ENCODE measurements around the gene PTGER2. TPM values are rescaled to one million over a fixed set of nuclear protein-coding genes. Genes with fewer than 3 reads are reported as not detected.

Gene PTGER2
- total and polyA plus RNA-seq, 10 of the 15 experiments (the other 5 are each of a cell fraction or from before 2014, with no cell fraction given) = 0.03 to 1.6 (median 0.33) TPM

- TF ChIP-seq NRF1 (conservative IDR thresholded peaks at IDR 0.05; ENCODE audit: low read depth, low read length) = no peak
- no peak for TF ChIP-seq TAF1 (IDR thresholded peaks at IDR 0.05; ENCODE audit: borderline replicate concordance, low read depth, low read length)
These were observed 1.2 kb downstream of the PTGER2 start (continued) for GRCh38 chr14:52315355-52315718.

GRCh38 chr14:52318062-52318461 is 4.0 kb downstream of the PTGER2 start:
- 27% methylated on average over 2 of the region's 2 CpGs for WGBS (ENCODE audit: insufficient coverage, insufficient replicate concordance, low lambda C conversion rate, missing lambda C conversion rate)
- ATAC-seq (no peak), FAIRE-seq (no peak), DNase-seq (ENCODE audit: low read depth, low spot score) (no peak)
- H3K27me3 ChIP-seq (replicated peaks in 1 of 2; ENCODE audit: control insufficient read depth in 2 of 2, insufficient read depth in 2 of 2, low read length in 1 of 2) = peaks cover 13 to 25% of the 10 kb centered on the region in 2 experiments
- TF ChIP-seq SPI1 (IDR thresholded peaks at IDR 0.05; ENCODE audit: borderline replicate concordance, insufficient read depth, low read depth, low read length) = no peak
- TF ChIP-seq GATAD2B (conservative IDR thresholded peaks at IDR 0.05; ENCODE audit: low read depth) = no peak
- no peak for TF ChIP-seq MLLT1 (IDR thresholded peaks at IDR 0.05)
- no peak for TF ChIP-seq ZBED1 (IDR thresholded peaks at IDR 0.05; ENCODE audit: borderline replicate concordance)
- TF ChIP-seq ZNF687 (IDR thresholded peaks at IDR 0.05) = no peak
- TF ChIP-seq PAX8 (IDR thresholded peaks at IDR 0.05) = no peak
- no peak for TF ChIP-seq CTCF (IDR thresholded peaks at IDR 0.05 in 2 of 3, conservative IDR thresholded peaks at IDR 0.05 in 1 of 3; ENCODE audit: control insufficient read depth in 2 of 3, extremely low read depth in 1 of 3, insufficient read depth in 1 of 3, low read depth in 3 of 3, low read length in 3 of 3)
- TF ChIP-seq REST (IDR thresholded peaks at IDR 0.05; ENCODE audit: low read depth, low read length) = no peak
- TF ChIP-seq RBBP5 (conservative IDR thresholded peaks at IDR 0.05) = no peak
- no peak for TF ChIP-seq KLF5 (IDR thresholded peaks at IDR 0.05; ENCODE audit: partially characterized antibody)
- no peak overlapping the region for H3K9ac ChIP-seq (ENCODE audit: control insufficient read depth, insufficient read depth, low read length)
- ChIA-PET SMC1A (ENCODE audit: uncharacterized antibody, unreplicated experiment) (interaction anchor here (0.8 to 1.2 kb wide), 2 partner anchors 11 to 322 kb away, joined by 3 read pairs; no protein-coding TSS in a partner anchor), POLR2A (no interaction called here), CTCF (no interaction called here), RAD21 (ENCODE audit: unreplicated experiment) (interaction anchor here (1.9 kb wide), 1 partner anchor 18 kb away, joined by 4 read pairs; no protein-coding TSS in a partner anchor)
- H3K27ac ChIP-seq (ENCODE audit: control insufficient read depth, insufficient read depth) = no peak overlapping the region
- H3K4me1 ChIP-seq (ENCODE audit: control insufficient read depth, insufficient read depth, low read length) = peaks cover 16% of the 10 kb centered on the region; the same call in 1 of the 2 replicates
- no TSS peak for BruUV-seq (replicated peaks)
- no peaks in the 10 kb centered on the region for H3K79me2 ChIP-seq (ENCODE audit: control insufficient read depth, insufficient read depth, low read length)
- no peaks in the 10 kb centered on the region for H4K20me1 ChIP-seq (ENCODE audit: control insufficient read depth, insufficient read depth)
- peaks cover 4% of the 10 kb centered on the region for H3K9me3 ChIP-seq (replicated peaks; ENCODE audit: control insufficient read depth, insufficient read depth, low read length)
- intact Hi-C loops (cut with micrococcal nuclease; ENCODE audit: unreplicated experiment) (no loop called here), in situ Hi-C loops (cut with MboI) (no loop called here)
- no peak overlapping the region for H3K4me3 ChIP-seq
- no peak overlapping the region for H2AFZ ChIP-seq (ENCODE audit: control insufficient read depth, low read depth, low read length)
- H3K4me2 ChIP-seq (ENCODE audit: control insufficient read depth, insufficient read depth) = no peak overlapping the region
- no peaks in the 10 kb centered on the region for H3K36me3 ChIP-seq (ENCODE audit: control insufficient read depth in 2 of 2, insufficient read depth in 2 of 2, low read length in 1 of 2)
